MCF 10A (cell line): Measurements from ENCODE around the gene FASTKD3. TPM values are rescaled to one million over a fixed set of nuclear protein-coding genes. Genes with fewer than 3 reads are reported as not detected.
"Not testable (repeated sequence)": the region's sequence is repeated elsewhere in the genome, so short reads cannot be mapped to it uniquely, and the experiment has no call there.

ENCODE experiments used
- Bru-seq: library from RNA; stranded (reverse); fragments of 400-500 nt; gene quantifications from one replicate; lab custom pipeline; 2021; lab: Mats Ljungman, UMichigan
- BruChase-seq, 2 experiments: library from RNA; stranded (reverse); fragments of 400-500 nt; gene quantifications; one replicate each; lab custom pipeline; 2021; lab: Mats Ljungman, UMichigan
- BruUV-seq: library from RNA; stranded (reverse); fragments of 400-500 nt; replicated peaks from 2 replicates; lab custom pipeline; 2021; lab: Mats Ljungman, UMichigan
- CTCF ChIA-PET: fragments of 300-600 bp; sonication (Branson Sonifier 250); formaldehyde crosslinking; extraction: SDS; loops from one replicate; lab custom pipeline; 2021; ENCODE audit warnings: antibody characterized with exemption, inconsistent platforms; lab: Yijun Ruan, JAX
- POLR2A ChIA-PET: fragments of 300-600, 350-650 bp; sonication (Branson Sonifier 250); formaldehyde crosslinking; extraction: SDS; loops from one replicate; lab custom pipeline; 2020; ENCODE audit warnings: antibody characterized with exemption, inconsistent platforms; lab: Yijun Ruan, JAX
- DNase-seq: peaks from one replicate; pipeline ENCODE4 v3.0.0-alpha.2; 2018; ENCODE audit not compliant: unreplicated experiment
- H3K27ac Mint-ChIP-seq: one replicate; pipeline ENCODE4 v1.8.0; 2022; ENCODE audit warnings: mild to moderate bottlenecking, low read depth, mixed read lengths; ENCODE audit not compliant: unreplicated experiment
- H3K27me3 Mint-ChIP-seq: one replicate; pipeline ENCODE4 v1.8.0; 2022; ENCODE audit warnings: mixed read lengths; ENCODE audit not compliant: insufficient read depth, unreplicated experiment
- H3K36me3 Mint-ChIP-seq: one replicate; pipeline ENCODE4 v1.8.0; 2022; ENCODE audit warnings: mild to moderate bottlenecking, moderate library complexity, mixed read lengths; ENCODE audit not compliant: insufficient read depth, unreplicated experiment
- H3K4me1 Mint-ChIP-seq: one replicate; pipeline ENCODE4 v1.8.0; 2022; ENCODE audit warnings: mixed read lengths; ENCODE audit not compliant: insufficient read depth, unreplicated experiment
- H3K4me3 Mint-ChIP-seq: one replicate; pipeline ENCODE4 v1.8.0; 2022; ENCODE audit warnings: mild to moderate bottlenecking, moderate library complexity, mixed read lengths; ENCODE audit not compliant: unreplicated experiment
- H3K9me3 Mint-ChIP-seq: one replicate; pipeline ENCODE4 v1.8.0; 2022; ENCODE audit warnings: mixed read lengths; ENCODE audit not compliant: unreplicated experiment
- CTCF ChIP-seq: fragments of 200-600 bp; IDR thresholded peaks from one replicate; pipeline ENCODE4 v1.8.0; 2022; ENCODE audit warnings: antibody characterized with exemption, mild to moderate bottlenecking; ENCODE audit not compliant: unreplicated experiment
- intact Hi-C: fragments of 100-400 bp; cut with micrococcal nuclease; formaldehyde crosslinking; loops from 2 replicates; pipeline ENCODE4 v1.14.1; 2022
- long read RNA-seq: library from polyadenylated mRNA; stranded (forward); transcript quantifications from one replicate; pipeline ENCODE4 v2.0.0, GENCODE V29; 2022
- total RNA-seq: library from RNA; stranded (reverse); gene quantifications from 2 replicates; pipeline ENCODE4 v1.2.3, GENCODE V29; 2022

FASTKD3 gene
- total RNA-seq (7.8 and 7.9 TPM in 2 replicates), Bru-seq, nascent RNA (percentile 68 among the genes with signal in this experiment), BruChase-seq, experiment 1, labeled RNA remaining after a 6-hour chase (percentile 64 among the genes with signal in this experiment), BruChase-seq, experiment 2, labeled RNA remaining after a 2-hour chase (percentile 81 among the genes with signal in this experiment)
- long read RNA-seq, partial matches to known transcripts = 4 of 15 reads
- long read RNA-seq, other reads (novel, unspliced or antisense) = 6 of 15 reads

- Mint-ChIP-seq H3K4me3 (peak within 1 kb of the TSS; percentile 84), H3K27ac (peak within 1 kb of the TSS; percentile 83), H3K9me3 (no peaks in the 10 kb centered on the region), H3K4me1 (peaks cover 23% of the 10 kb centered on the region), H3K36me3 (peaks cover 24% of the 10 kb centered on the region), H3K27me3 (no peaks in the 10 kb centered on the region)
- BruUV-seq = no TSS peak
- peak; percentile 92 for DNase-seq
- intact Hi-C loops = no loop called here
- ChIA-PET POLR2A (interaction anchor here (0.7 to 5.0 kb wide), 13 partner anchors 9 to 1486 kb away, joined by 3 to 30 read pairs (median 4); partner anchors contain the start of genes NSUN2 and SRD5A1), CTCF (interaction anchor here (0.6 to 3.3 kb wide), 4 partner anchors 10 to 1015 kb away, joined by 3 to 20 read pairs (median 6); no protein-coding TSS in a partner anchor)
- no peak for TF ChIP-seq CTCF
Measured at GRCh38 chr5:7868773-7869473, at the start of gene FASTKD3, which contains the start of gene MTRR. Gene FASTKD3 (minus strand): TSS chr5:7869031. CDS start chr5:7868083, 948 bp downstream. Gene MTRR (plus strand): TSS chr5:7869148. CDS start chr5:7870795, 1,647 bp downstream.

- H3K9me3 Mint-ChIP-seq = peaks cover 7% of the 10 kb centered on the region
- no peaks in the 10 kb centered on the region for H3K27me3 Mint-ChIP-seq
- H3K36me3 Mint-ChIP-seq = no peaks in the 10 kb centered on the region
- intact Hi-C loops = no loop called here
- no peak for TF ChIP-seq CTCF
- DNase-seq = no peak
- POLR2A ChIA-PET = no interaction called here
- CTCF ChIA-PET = interaction anchor here (0.7 to 3.3 kb wide), 4 partner anchors 11 to 832 kb away, joined by 3 to 16 read pairs (median 10); no protein-coding TSS in a partner anchor
- H3K4me3 Mint-ChIP-seq = no peak overlapping the region
- peaks cover 7% of the 10 kb centered on the region for H3K4me1 Mint-ChIP-seq
- no TSS peak for BruUV-seq
- H3K27ac Mint-ChIP-seq = no peak overlapping the region
Measured at GRCh38 chr5:7917130-7918123, 48.6 kb upstream of the FASTKD3 start.

GRCh38 chr5:7916171-7916804 lies 47.5 kb upstream of the FASTKD3 start:
- Mint-ChIP-seq H3K27me3 (no peaks in the 10 kb centered on the region), H3K36me3 (no peaks in the 10 kb centered on the region), H3K27ac (no peak overlapping the region), H3K9me3 (peaks cover 7% of the 10 kb centered on the region), H3K4me1 (peaks cover 7% of the 10 kb centered on the region), H3K4me3 (no peak overlapping the region)
- ChIA-PET POLR2A (interaction anchor here (1.0 kb wide), 1 partner anchor 13 kb away, joined by 3 read pairs; no protein-coding TSS in a partner anchor), CTCF (interaction anchor here (0.6 to 3.3 kb wide), 5 partner anchors 8 to 1551 kb away, joined by 3 to 16 read pairs (median 3); no protein-coding TSS in a partner anchor)
- TF ChIP-seq CTCF = no peak
- no TSS peak for BruUV-seq
- peak; percentile 18 for DNase-seq
- intact Hi-C loops = no loop called here

- CTCF ChIA-PET = interaction anchor here (0.6 to 1.6 kb wide), 4 partner anchors 10 to 24 kb away, joined by 3 to 6 read pairs (median 4); no protein-coding TSS in a partner anchor
- H3K27me3 Mint-ChIP-seq, H3K36me3 Mint-ChIP-seq, H3K9me3 Mint-ChIP-seq, BruUV-seq, H3K4me1 Mint-ChIP-seq, POLR2A ChIA-PET, H3K27ac Mint-ChIP-seq, H3K4me3 Mint-ChIP-seq, DNase-seq, intact Hi-C loops: not testable (repeated sequence)
Measured at GRCh38 chr5:7911429-7911771, 42.6 kb upstream of the FASTKD3 start.
